Tibial artery (tissue), 4 donors: ENCODE data around the gene AP1AR.
"Not testable (repeated sequence)": the region's sequence is repeated elsewhere in the genome, so short reads cannot be mapped to it uniquely, and the experiment has no call there.

ENCODE experiments used
- DNase-seq, 2 donors: peaks; one replicate each; pipeline ENCODE4 v3.0.0-alpha.2; 2019
- H3K27ac ChIP-seq, 2 donors: fragments of 200-600 bp; sonication (generic) in 1 of 2; 1 replicate in 1 of 2; 2 replicates in 1 of 2; pipeline ENCODE4 v1.5.1; 2018 to 2019; ENCODE audit warnings: mild to moderate bottlenecking in 1 of 2
- H3K27me3 ChIP-seq, 2 donors: fragments of 200-600 bp; sonication (generic) in 1 of 2; one replicate each; pipeline versions ENCODE4 v1.5.1 to v1.6.0; 2016 to 2019
- H3K36me3 ChIP-seq, 3 donors: fragments of 200-600 bp; sonication (generic) in 2 of 3; one replicate each; pipeline ENCODE4 v1.5.1; 2016 to 2019; ENCODE audit warnings: mild to moderate bottlenecking in 2 of 3
- H3K4me1 ChIP-seq, 4 donors: fragments of 200-600 bp; sonication (generic) in 2 of 4; 1 replicate in 3 of 4; 2 replicates in 1 of 4; pipeline ENCODE4 v1.5.1; 2016 to 2019
- H3K4me3 ChIP-seq, 2 donors: fragments of 200-600 bp; sonication (generic) in 1 of 2; 1 replicate in 1 of 2; 2 replicates in 1 of 2; pipeline ENCODE4 v1.5.1; 2018 to 2019; ENCODE audit warnings: mild to moderate bottlenecking in 2 of 2
- H3K9me3 ChIP-seq, 3 donors: fragments of 200-600 bp; sonication (generic) in 1 of 3; one replicate each; pipeline ENCODE4 v1.5.1; 2016 to 2019
- intact Hi-C: fragments of 100-400 bp; cut with DNase I; formaldehyde crosslinking; loops from one replicate; pipeline ENCODE4 v1.15.0; 2023; ENCODE audit warnings: low total_unique reads
- TF ChIP-seq, protein P1 (sequence below), 2 experiments: fragments of 200-600 bp in 1 of 2; fragments of 450-650 bp in 1 of 2; IDR thresholded peaks; one replicate each; pipeline ENCODE4 v1.5.1; 2017 to 2019; ENCODE audit warnings: antibody characterized with exemption in 2 of 2, mild to moderate bottlenecking in 1 of 2, moderate library complexity in 1 of 2

The AP1AR gene

DNA sequence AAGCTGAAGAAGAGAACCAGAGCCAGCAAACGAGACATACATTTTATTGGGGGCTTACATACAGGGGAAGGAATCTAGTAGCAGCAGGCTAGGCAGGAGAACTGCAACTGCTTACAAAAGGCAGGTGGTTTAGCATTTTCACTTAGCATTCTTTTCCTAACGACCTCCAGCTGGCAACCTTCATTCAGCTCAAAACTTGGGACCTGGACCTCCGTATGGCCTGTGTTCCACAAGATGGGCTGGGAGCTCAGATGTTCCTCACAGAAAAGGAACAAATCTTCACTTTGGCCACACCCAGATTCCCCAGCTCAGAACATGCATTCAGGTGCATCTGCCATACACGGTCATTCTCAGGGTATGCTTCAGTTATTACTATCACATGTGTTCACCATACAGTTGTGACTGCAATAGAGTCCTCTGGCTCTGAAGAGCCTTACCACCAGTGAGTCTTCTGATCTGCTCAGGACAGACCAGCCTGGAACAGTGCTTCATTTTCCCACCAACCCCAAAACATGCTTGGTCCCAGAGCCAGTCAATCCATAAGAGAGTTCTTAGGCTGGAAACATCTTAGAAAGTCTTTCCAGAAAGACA lies 29.6 kb upstream of the AP1AR start:
- no peak for DNase-seq
- TF ChIP-seq, protein P1, sequence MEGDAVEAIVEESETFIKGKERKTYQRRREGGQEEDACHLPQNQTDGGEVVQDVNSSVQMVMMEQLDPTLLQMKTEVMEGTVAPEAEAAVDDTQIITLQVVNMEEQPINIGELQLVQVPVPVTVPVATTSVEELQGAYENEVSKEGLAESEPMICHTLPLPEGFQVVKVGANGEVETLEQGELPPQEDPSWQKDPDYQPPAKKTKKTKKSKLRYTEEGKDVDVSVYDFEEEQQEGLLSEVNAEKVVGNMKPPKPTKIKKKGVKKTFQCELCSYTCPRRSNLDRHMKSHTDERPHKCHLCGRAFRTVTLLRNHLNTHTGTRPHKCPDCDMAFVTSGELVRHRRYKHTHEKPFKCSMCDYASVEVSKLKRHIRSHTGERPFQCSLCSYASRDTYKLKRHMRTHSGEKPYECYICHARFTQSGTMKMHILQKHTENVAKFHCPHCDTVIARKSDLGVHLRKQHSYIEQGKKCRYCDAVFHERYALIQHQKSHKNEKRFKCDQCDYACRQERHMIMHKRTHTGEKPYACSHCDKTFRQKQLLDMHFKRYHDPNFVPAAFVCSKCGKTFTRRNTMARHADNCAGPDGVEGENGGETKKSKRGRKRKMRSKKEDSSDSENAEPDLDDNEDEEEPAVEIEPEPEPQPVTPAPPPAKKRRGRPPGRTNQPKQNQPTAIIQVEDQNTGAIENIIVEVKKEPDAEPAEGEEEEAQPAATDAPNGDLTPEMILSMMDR (IDR thresholded peaks at IDR 0.05), result no peak
- Histone ChIP-seq H3K27me3 (no peaks in the 10 kb centered on the region), H3K4me3 (no peak overlapping the region), H3K9me3 (no peaks in the 10 kb centered on the region), H3K27ac (no peak overlapping the region), H3K36me3 (no peaks in the 10 kb centered on the region), H3K4me1 (no peaks in the 10 kb centered on the region)
- intact Hi-C loops, result no loop called here

DNA sequence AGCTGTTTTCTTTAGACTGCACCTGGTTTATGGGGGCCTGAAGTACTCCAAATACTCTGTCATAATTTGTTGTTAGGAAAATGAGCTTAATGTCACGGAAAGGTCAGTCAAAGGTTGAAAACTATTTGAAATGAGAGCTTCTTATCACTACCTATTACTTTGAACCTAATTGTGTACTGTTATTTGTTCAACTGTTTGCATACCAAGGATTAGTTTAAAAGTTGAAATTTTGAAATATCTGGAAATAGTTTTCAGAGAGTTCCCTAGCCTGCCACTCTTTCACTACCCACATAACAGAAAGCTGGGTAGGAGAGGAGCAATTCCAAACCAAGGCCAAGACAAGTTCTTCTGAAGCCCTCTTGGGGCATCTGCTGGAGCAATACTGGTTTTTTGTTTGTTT lies 28.0 kb upstream of the AP1AR start:
- H3K4me3 ChIP-seq, result no peak overlapping the region
- no peak overlapping the region for H3K27ac ChIP-seq
- no peaks in the 10 kb centered on the region for H3K36me3 ChIP-seq
- TF ChIP-seq, protein P1 (IDR thresholded peaks at IDR 0.05), result no peak
- H3K9me3 ChIP-seq, result no peaks in the 10 kb centered on the region
- DNase-seq, result no peak
- H3K27me3 ChIP-seq, result no peaks in the 10 kb centered on the region
- H3K4me1 ChIP-seq, result no peaks in the 10 kb centered on the region
- intact Hi-C loops, result no loop called here

DNA sequence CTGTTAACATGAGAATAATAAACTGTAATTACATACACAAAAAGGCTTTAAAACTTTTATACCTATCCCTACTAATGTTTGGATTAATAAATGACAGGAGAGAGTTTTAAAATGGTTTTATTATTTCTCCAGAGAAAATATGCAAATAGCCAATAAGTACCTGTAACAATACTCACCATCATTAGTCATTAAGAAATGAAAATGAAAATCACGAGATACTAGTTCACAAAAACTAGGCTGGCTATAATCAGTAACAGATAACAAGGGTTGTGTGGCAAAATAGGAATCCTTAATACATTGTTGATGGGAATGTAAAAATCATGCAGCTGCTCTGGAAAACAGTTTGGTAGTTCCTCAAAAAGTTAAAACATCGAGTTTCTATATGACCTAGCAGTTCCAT lies 25.2 kb upstream of the AP1AR start:
- intact Hi-C loops, result no loop called here

DNA sequence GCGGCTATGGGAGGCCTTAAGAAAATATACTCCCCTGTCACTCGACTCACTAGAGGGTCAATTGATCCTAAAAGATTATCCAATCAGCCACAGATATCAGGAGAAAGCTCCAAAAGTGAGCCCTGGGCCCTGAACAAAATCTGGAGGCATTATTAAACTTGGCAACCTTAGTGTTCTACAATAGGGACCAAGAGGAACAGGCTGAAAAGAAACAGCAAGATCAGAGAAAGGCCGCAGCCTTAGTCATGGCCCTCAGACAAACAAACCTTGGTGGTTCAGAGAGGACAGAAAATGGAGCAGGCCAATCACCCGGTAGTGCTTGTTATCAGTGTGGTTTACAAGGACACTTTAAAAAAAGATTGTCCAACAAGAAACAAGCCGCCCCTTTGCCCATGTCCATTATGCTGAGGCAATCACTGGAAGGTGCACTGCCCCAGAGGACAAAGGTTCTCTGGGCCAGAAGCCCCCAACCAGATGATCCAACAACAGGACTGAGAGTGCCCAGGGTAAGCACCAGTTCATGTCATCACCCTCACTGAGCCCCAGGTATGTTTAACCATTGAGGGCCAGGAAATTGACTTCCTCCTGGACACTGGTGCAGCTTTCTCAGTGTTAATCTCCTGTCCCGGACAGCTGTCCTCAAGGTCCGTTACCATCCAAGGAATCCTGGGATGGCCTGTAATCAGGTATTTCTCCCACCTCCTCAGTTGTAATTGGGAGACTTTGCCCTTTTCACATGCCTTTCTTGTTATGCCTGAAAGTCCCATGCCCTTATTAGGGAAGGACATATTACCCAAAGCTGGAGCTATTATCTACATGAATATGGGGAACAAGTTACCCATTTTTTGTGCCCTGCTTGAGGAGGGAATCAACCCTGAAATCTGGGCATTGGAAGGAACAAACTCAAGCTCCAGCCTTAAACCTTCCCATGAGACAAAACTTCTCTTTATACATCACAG lies 23.2 kb upstream of the AP1AR start:
- H3K9me3 ChIP-seq, H3K4me3 ChIP-seq, H3K27me3 ChIP-seq, H3K4me1 ChIP-seq, intact Hi-C loops, H3K27ac ChIP-seq, H3K36me3 ChIP-seq, DNase-seq: not testable (repeated sequence)

More for the DNA sequence above, 25.2 kb upstream of the AP1AR start:
- no peaks in the 10 kb centered on the region for H3K9me3 ChIP-seq
- no peak overlapping the region for H3K27ac ChIP-seq
- no peaks in the 10 kb centered on the region for H3K36me3 ChIP-seq
- H3K27me3 ChIP-seq, result no peaks in the 10 kb centered on the region
- H3K4me3 ChIP-seq, result no peak overlapping the region
- no peaks in the 10 kb centered on the region for H3K4me1 ChIP-seq
- TF ChIP-seq, protein P1 (IDR thresholded peaks at IDR 0.05), result no peak
- DNase-seq, result no peak

DNA sequence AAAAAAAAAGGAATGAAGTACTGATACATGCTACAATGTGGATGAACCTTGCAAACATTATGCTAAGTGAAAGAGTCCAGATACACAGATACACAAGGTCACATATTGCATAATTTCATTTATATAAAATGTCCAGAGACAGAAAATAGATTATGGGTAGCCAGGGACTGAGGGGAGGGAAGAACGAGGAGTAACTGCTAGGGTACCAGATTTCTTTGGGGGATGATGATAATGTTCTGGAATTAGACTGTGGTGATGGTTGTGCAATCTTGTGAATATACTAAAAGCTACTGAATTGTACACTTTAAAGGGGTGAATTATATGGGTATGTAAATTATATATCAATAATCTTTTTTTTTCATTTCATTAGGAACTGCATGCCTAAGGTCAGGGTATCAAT lies 20.8 kb upstream of the AP1AR start:
- H3K27me3 ChIP-seq, result no peaks in the 10 kb centered on the region
- TF ChIP-seq, protein P1 (IDR thresholded peaks at IDR 0.05), result no peak
- no peaks in the 10 kb centered on the region for H3K4me1 ChIP-seq
- no peak for DNase-seq
- H3K36me3 ChIP-seq, result no peaks in the 10 kb centered on the region
- no peak overlapping the region for H3K27ac ChIP-seq
- no peaks in the 10 kb centered on the region for H3K9me3 ChIP-seq
- H3K4me3 ChIP-seq, result no peak overlapping the region
- intact Hi-C loops, result no loop called here

DNA sequence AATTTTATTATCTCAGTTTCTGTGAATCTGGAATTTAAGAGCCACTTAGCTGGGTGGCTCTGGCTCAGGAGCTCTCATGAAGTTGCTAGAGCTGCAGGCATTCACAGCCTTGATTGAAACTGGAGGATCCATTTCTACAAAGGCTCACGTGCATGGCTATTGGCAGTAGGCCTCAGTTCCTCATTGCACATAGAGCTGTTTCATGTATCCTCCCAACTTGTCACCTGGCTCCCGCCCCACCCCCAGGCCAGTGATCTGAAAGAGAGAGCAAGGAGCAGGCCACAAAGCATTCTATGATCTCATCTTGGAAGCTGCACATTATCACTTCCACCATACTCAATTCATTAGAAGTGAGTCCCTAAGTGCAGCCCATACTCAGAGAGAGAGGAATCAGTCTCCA lies 18.5 kb upstream of the AP1AR start:
- no peak for DNase-seq
- TF ChIP-seq, protein P1 (IDR thresholded peaks at IDR 0.05), result no peak
- intact Hi-C loops, result no loop called here
- no peaks in the 10 kb centered on the region for H3K9me3 ChIP-seq
- H3K4me3 ChIP-seq, result no peak overlapping the region
- no peaks in the 10 kb centered on the region for H3K36me3 ChIP-seq
- no peaks in the 10 kb centered on the region for H3K27me3 ChIP-seq
- no peak overlapping the region for H3K27ac ChIP-seq
- H3K4me1 ChIP-seq, result no peaks in the 10 kb centered on the region
